Adipose tissue (tissue), 3 donors: ENCODE data around the gene ACTRT2. TPM values are rescaled to one million over a fixed set of nuclear protein-coding genes. Genes with fewer than 3 reads are reported as not detected.

Experiments
- H3K27ac ChIP-seq: one replicate; pipeline ENCODE4 v1.5.1; 2013; ENCODE audit warnings: low read depth, low read length
- WGBS, 3 donors: extraction: QIAGEN DNeasy Blood & Tissue Kit; methylation state at CpG; one replicate each; pipeline ENCODE4 v1.1.7; 2013; 5-methylcytosine and 5-hydroxymethylcytosine counted together
- polyA plus RNA-seq, 3 donors: library from polyadenylated mRNA; stranded (reverse); fragments of 200-250 nt; gene quantifications; one replicate each; pipeline ENCODE4 v1.2.3, GENCODE V29; 2013
- donor health status: healthy with polysubstance abuse.
- donor health status: Bipolar disorder and iron deficiency.
- donor health status: healthy.

ACTRT2 gene
- not detected for polyA plus RNA-seq

DNA sequence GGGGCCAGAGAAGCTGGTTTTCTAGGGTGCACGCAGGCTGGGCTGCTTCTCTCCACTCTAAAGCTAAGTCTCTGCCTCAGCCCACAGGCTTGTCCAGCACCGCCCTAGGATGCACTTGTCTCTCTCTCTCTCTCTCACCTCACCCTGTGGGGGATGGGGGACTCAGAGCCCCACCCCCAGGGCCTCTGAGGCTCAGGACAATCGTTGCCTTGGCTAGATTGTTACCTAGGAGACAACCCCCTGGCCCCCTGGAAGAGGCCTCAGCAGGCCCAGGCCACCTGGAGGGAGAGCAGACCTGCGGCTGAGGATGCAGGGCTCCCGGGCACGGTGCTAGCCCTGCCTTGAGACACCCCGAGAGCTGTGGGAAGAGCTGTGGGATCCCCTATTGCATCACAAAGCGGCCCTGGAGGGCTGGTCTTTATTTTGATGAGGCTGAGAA lies at the start of gene ACTRT2:
ACTRT2 (plus strand) TSS at position 235 of the 439 bp plus-strand sequence. CDS start 220 bp downstream, outside the sequence.
- 47 to 68% (median 50%) methylated on average over 8 of the region's 8 CpGs for WGBS, 3 donors

DNA sequence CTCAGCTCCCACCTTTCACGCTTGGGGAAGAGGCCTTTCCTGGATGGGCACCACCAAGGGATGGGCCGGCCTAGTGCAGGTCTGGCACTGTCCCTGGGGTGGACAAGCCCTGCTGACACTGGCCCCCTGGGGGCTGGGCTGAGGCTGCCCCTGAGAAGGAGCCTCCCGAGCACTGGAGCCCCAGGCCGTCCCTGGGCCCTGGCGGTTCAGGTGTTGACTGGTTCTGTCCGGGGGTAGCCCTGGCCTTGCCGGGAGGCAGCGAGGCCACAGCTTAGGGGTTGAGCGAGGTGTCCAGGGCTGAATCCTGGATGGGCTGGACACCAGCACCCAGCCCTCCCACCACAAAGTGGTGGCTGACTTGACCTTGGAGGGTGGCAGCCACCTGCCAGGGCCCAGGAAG lies 49.7 kb upstream of the ACTRT2 start:
- 94 to 99% (median 95%) methylated on average over 9 of the region's 9 CpGs for WGBS, 3 donors
- no peak overlapping the region for H3K27ac ChIP-seq

More for the DNA sequence above, at the start of gene ACTRT2:
- H3K27ac ChIP-seq = no peak within 1 kb of the TSS

DNA sequence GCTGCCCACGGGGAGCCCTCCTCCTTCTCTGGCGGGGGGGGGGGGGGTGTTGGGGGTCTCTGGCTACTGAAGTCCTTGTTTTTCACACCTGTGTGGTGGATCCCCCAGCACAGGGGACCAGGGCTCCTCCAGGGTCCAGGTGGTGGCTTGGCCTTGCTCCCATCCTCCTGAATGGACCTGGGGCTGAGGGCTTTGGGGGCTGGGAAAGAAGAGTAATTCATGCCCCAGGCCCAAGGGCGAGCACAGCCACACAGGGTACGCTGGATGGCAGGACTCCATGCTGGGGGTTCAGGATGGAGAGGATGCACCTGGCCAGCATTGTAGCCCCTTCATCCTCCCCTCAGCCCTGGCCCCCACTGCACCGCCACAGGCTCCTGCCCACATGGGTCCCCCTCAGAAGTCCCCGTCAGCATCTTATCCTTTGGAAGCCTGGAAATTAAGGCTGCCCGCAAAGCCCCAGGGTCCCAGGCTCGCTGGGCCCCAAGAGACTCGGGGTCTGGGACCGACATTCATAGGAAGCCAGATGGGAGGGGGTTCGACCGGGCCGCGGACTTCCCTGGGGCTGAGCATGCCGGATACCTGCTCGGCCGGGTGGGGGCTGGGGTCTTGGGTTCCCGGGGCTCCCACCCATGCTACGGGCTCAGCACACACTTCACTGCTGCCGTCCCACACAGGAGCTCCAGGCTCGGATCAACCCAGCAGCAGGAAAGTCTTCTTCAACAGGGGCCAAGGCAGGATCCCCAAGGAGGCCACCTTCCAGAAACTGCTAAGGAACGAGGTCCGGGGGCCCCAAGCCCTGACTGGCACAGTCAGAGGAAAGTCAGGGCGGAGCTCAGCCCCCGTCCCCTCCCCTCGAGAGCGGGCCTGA lies 49.0 kb upstream of the ACTRT2 start:
- no peak overlapping the region for H3K27ac ChIP-seq
- 82 to 84% (median 84%) methylated on average over 26 to 27 of the region's 27 CpGs for WGBS, 3 donors

DNA sequence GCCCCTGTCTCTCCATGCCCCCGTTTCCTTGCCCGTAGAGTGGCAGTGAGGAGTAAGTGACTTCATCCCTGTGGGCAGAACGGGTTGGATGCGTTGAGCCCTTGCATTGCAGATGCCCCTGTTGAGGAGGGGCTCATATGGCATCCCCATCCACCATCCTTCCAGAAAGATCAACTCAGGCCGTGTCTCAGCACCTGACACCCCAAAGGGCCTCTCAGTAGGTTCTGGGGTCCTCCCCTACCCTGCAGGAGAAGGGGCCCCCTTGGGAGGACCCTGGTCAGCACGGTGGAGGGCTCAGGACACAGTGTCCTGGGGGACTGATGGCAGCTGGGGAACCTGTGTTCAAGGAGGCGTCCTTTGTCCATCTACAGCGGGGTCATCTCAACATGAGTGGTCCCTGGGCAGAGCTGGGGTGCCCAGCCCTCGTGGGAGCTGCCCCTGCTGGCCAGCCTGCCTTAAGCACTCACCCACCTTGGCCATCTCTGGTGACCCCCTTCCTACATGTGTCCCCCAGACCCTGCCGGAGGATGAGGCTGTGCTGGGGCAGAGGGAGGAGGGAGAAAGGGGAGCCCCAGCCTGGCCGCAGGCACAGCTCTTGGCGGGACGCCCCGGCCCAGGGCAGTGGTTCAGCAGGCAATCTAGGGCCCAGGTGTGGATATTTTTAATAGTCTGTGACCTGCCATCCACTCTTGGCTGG lies 48.2 kb upstream of the ACTRT2 start:
- H3K27ac ChIP-seq = no peak overlapping the region
- 61 to 88% (median 62%) methylated on average over 14 of the region's 14 CpGs for WGBS, 3 donors

DNA sequence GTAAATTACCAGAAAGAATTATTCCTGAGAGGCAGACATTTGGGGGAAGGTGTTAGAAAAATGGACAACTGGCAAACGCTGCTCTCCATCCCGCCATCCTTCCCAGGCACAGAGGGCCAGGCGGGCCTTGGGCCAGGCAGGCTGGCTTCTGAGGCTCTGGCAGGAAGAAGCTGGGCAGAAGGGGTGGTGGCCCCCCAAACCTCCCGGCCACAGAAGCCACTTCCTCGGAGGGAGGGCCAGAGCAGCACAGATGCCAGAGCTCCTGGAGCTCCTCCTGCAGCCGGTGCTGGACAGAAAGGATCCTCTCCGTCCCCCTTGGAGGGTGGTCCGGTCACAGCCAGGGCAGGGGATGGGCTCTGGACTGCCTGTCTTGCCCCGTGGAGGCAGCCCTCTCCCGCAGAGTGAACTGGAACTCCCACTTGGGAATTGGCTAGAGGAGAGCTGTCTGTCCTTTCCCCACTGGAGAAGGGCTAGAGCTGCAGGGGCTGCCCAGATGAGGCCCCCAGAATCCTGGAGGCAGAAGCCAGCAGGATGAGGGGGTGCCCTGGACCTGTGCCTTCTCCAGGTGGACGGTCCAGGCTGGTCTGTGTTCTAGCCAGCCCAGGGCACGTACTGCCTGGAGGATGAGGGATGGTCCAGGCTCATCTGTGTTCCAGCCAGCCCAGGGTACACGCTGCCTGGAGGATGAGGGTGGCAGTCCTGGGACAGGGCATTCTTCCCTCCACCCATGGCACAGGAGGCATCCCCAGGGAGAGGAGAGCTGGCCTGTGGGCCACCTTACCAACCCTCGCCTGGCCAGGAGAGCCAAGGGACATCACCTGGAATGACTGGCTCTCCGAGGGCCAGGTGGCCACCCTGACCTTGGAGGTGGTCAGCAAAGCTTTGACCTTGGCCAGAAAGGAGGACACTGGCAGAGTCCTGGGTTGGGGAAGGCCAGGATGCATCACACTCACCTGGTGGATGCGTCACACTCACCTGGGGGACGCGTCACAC lies 47.4 kb upstream of the ACTRT2 start:
- WGBS, 3 donors = 28 to 71% (median 41%) methylated on average over 18 of the region's 18 CpGs
- H3K27ac ChIP-seq = no peak overlapping the region

DNA sequence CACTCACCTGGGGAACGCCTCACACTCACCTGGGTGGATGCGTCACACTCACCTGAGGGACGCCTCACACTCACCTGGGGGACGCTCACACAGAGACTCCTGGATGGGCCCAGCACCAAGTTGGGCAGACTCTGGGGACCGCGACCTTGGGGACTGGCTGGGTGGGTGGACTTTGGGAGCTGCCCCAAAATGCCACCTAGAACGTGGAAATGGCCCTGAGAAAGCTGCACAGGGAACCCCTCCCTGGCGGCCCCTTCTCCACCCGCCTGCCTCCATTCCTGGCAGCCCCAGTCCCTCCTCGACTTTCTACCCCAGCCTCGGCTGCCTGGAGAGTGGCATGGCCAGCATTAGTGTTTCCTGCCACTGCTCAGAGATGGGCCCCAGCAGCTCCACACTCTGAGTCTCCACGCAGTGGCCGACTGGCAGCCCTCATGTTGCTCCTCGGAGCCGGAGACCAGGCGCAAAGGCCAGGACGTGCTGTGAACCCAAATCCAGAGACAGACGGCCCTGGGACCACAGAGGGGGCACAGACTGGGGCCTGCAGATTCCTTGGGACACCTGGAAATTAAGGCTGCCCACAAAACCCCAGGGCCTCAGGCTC lies 46.5 kb upstream of the ACTRT2 start:
- WGBS, 3 donors = 67 to 82% (median 70%) methylated on average over 17 to 18 of the region's 18 CpGs
- no peak overlapping the region for H3K27ac ChIP-seq

DNA sequence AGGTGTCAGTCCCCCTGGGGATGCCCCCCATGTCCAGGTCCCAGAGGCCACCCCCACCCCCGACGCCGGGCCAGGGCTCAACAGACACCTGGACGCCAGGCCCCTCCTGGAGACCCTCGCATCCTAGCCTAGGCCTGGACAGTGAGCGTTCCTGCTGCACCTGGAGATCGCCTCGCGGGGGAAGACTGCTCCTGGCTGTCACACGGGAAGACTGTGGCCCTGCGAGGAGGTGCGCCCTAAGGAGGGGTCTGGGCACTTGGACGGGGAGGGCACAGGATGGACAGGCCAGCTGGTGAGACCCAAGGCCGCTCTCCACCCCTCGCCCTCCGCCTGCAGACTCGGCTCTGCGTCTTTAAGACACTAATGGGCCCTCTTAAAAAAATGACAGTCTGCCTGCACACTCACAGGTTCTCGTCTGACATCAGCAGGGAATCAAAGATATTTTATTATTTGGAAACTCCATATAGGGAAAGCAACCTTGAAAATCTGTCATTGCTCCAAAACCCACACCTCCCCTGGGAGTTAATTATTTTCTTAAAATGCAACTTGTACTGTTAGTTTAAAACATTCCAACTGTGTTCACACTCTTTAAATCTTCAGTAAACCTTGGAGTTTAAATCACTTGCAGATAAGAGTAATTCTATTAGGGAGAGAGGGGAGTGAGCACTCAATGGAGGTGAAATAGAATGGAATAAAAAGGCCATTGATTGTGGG lies 45.6 kb upstream of the ACTRT2 start:
- H3K27ac ChIP-seq = no peak overlapping the region
- WGBS, 3 donors = 52 to 73% (median 66%) methylated on average over 19 of the region's 19 CpGs

DNA sequence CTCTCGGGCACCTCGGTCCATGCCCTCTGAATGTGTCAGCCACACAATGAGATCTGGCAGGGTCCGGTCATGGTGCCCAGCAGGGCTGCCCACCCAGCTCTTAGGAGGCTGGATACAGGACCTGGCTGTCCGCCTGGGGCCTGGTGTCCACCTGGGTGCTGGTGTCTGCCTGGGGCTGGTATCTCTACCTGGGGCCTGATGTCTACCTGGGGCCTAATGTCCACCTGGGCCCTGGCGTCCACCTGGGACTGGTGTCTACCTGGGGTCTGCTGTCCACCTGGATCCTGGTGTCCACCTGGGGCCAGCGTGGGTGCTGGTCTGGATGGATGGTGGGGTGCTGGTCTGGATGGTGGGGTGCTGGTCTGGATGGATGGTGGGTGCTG lies 45.1 kb upstream of the ACTRT2 start:
- no peak overlapping the region for H3K27ac ChIP-seq
- 52 to 87% (median 84%) methylated on average over 6 of the region's 6 CpGs for WGBS, 3 donors

DNA sequence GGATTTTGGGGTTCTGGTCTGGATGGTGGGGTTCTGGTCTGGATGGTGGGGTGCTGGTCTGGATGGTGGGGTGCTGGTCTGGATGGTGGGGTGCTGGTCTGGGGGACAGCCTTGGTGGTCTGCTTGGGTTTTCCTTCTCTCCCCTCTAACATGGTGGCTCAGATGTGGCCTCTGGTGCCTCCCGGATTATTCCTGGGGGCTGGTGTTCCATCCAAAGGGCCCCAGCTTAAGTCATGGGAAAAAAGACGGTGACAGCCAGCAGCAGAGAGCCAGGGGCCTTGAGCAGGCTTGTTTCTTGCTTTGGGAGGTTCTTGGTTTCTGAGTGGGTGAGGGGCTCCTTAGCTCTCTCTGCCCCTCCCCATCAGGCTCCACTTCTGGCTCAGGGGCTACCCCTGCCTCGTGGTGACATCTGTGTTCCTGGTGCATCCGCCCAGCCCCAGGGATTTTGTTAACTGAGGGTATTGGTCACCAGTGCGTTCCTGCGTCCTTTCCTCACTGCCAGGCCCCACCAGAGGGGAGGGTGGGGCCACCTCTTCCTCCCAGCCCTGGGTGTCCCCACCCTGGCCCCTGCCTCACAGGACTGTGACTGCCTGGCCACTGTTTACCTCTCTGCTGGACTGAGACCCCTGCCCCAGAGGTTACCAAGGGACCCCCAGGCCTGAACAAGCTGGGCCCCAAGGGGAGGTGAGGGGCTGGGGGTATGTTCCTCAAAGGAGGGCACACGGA lies 43.2 kb upstream of the ACTRT2 start:
- no peak overlapping the region for H3K27ac ChIP-seq
- 56 to 75% (median 70%) methylated on average over 5 to 7 of the region's 7 CpGs for WGBS, 3 donors

DNA sequence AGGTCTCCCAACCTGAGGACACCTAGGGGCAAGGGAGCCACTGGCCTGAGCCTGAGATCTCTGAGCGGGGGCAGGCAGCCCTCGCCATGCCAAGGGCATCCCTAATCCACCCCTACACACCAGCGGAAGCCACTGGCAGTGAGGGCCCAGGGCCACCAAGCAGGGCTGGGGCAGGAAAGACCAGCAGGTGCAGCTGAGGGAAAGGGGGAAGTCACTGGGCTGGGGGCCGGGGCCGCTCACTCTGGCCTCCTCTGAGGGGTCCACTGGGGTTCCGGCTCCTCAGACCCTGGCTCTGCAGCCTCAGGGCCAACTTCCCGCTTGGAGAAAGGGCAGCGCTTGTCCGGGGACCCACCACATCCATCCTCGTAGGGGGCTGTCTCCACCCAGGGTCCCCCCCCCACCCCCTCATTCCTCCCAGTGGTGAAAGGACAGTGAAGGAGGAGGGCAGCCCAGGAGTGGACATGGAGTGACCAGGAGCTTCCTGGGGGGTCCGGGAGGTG lies 42.5 kb upstream of the ACTRT2 start:
- WGBS, 3 donors = 75 to 82% (median 78%) methylated on average over 10 to 11 of the region's 11 CpGs
- no peak overlapping the region for H3K27ac ChIP-seq

DNA sequence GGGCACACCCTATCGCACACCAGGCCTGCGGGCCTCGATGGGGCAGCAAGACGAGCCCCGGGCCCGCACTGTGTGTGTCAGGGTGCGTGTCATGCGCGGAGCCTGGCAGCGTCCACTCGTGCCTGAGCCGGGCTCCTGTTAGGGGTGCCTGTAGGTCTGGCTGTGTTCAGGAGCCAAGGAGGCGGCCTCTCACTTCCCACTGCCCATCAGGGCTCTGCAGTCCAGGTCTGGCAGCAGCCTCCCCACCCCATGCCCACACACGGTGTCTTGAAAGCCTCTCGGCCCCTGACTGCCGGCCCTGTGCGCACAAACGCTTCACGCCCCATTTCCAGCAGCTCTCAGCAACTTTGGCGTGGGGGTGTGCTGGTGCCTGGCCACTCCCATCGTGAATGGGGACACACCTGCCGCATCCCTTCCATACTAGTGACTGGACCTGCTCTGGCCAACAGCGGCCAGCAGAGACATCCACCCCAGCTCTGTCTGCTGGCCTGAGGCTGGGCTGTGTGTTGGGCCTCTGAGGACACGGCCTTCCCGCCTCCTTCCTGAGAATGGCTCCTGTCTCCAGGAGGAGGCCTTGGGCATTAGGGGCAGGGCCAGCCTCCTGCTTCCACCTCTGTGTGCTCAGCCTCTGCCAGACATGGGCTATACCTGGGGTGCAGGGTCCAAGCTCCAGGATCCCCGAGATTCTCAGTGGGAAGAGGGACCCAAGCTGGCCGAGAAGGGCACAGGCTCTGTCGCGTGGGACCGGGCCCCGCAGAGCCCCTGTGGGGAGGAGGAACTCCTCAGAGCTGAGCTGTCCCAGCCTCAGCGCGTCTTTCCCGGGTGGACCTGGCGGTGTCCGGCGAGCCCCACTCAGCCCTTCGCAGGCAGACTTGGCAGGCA lies 41.8 kb upstream of the ACTRT2 start:
- H3K27ac ChIP-seq = no peak overlapping the region
- 77 to 86% (median 85%) methylated on average over 38 of the region's 38 CpGs for WGBS, 3 donors

DNA sequence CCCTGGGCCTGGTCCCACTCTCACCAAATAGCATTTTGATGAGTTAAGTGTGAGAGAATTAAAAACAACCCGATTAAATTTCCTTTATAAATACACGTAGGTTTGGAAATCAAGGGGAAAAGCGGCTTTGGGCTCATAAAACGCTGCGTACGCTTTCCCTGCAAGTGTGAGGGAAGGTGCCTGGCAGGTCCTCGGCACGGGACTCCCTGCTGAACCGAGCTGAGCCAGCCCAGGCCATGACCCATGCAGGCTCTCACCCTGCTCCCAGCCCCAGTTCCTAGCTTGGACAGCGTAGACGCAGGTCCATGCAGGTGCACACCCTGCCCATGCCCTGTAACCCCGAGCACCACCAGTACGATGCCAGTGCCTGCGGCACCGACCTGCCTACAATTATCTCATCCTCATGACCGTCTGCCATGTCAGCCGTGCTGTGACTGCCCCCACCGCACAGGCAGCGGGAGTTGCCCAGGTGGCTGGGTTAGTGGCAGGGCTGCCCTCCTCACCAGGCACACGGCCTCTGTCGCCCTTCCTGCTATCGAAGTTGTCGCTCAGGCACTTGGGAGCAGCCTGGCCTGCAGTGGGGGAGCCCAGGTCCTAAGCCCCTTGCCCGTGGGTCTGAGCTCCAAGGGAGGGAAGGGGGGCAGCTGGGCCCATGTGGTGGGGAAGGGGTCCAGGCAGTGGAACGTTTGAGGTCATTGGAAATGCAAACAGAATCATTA lies 41.0 kb upstream of the ACTRT2 start:
- WGBS, 3 donors = 68 to 76% (median 70%) methylated on average over 24 to 25 of the region's 25 CpGs
- no peak overlapping the region for H3K27ac ChIP-seq

DNA sequence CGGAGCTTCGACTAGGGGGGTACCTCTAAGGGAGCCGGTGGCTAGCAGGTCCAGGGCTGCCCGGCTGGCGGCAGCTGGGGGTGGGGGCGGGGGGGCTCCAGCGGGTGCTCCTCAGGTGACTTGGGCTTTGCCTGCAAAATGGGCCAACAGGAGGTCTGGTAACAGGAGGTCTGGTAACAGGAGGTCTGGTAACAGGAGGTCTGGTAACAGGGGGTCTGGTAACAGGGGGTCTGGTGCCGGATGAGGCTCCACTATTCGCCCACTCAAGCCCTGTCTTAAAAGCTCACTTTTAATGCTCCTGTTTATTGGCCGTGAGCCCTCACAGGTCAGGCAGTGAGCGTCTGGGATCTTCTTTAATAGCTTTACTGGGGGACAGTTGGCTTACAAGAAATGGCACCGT lies 40.4 kb upstream of the ACTRT2 start:
- H3K27ac ChIP-seq = no peak overlapping the region
- 48 to 73% (median 62%) methylated on average over 11 to 12 of the region's 12 CpGs for WGBS, 3 donors

DNA sequence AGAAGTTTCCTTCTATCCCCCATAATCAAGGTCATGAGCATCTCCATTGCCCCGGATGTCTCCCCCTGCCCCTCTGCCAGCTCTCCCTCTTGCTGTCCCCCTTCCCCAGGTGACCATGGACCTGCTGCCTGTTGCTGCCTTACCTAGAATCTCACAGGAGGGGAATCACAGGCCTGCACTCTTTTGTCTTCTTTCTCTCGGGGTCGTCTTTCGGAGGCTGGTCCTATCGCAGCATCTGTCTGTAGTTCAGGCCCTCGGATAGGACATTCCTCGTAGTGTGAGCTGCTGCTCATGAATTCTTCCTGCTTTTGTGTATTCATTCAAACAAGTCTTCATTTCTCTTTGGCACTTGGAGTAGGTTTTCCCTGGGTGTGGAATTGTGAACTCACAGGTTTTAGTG lies 39.9 kb upstream of the ACTRT2 start:
- no peak overlapping the region for H3K27ac ChIP-seq

DNA sequence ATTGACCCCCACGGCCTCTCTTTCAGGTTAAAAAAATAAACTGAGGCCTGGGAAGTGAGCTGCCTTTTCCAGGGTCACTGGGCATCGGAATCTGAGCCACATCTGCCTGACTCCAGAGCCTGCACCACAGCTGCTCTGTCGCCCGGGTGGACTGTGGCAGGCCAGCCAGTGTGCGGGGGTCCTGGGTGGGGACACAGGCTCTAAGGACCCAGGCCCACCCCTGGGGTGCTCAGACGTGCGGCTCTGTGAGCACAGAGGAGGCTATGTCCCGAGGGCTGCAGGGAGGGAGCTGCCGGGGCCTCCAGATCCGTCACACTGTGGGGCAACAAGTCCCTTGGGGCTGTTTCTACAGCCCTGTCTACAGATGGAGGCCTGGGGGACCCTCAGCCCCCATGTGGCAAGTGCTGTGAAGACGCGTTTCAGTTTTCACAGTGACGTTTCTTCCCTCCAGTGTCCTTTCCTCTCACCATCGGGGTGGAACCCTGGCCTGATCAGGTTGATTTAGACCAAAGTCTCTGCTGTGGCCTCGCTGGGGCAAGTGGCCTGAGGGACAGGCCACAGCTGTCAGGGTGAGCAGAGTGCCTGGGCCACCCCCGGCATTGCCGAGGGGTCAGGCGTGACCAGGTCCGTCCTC lies 39.2 kb upstream of the ACTRT2 start:
- WGBS, 3 donors = 81 to 87% (median 85%) methylated on average over 18 to 19 of the region's 19 CpGs
- no peak overlapping the region for H3K27ac ChIP-seq

More for the DNA sequence above, 39.9 kb upstream of the ACTRT2 start:
- WGBS, 3 donors = 50 to 78% (median 64%) methylated on average over 7 of the region's 7 CpGs
